D721Med (cell line): ENCODE data around the gene CENPB.

Experiments
- DNase-seq: peaks from one replicate; pipeline ENCODE4 v3.0.0; 2011; ENCODE audit warnings: low spot score; ENCODE audit not compliant: insufficient read length
- FAIRE-seq: peaks from 2 replicates; lab custom pipeline; 2011; peaks lifted over from hg19 to GRCh38; lab: Jason Lieb, UNC
- CTCF ChIP-seq: IDR thresholded peaks from 2 replicates; pipeline ENCODE4 v1.5.1; 2012; ENCODE audit warnings: mild to moderate bottlenecking, control low read depth; ENCODE audit not compliant: insufficient read depth; ENCODE audit errors: missing control alignments

The CENPB gene

GRCh38 chr20:3764659-3765058 is 21.9 kb downstream of the CENPB start:
- no peak for DNase-seq
- no peak for TF ChIP-seq CTCF
- FAIRE-seq: no peak

- no peak for TF ChIP-seq CTCF
- no peak for DNase-seq
- FAIRE-seq: no peak
These were observed 22.6 kb downstream of the CENPB start for GRCh38 chr20:3763671-3764601.

- DNase-seq: no peak
- TF ChIP-seq CTCF: no peak
- no peak for FAIRE-seq
These were observed 25.7 kb downstream of the CENPB start for GRCh38 chr20:3760655-3761348.

GRCh38 chr20:3759884-3760283 is 26.7 kb downstream of the CENPB start:
- no peak for FAIRE-seq
- no peak for TF ChIP-seq CTCF

GRCh38 chr20:3759316-3759823 is 27.2 kb downstream of the CENPB start:
- DNase-seq: no peak
- no peak for TF ChIP-seq CTCF
- FAIRE-seq: no peak

More at GRCh38 chr20:3759884-3760283, 26.7 kb downstream of the CENPB start:
- no peak for DNase-seq

- FAIRE-seq: no peak
These were observed 28.0 kb downstream of the CENPB start for GRCh38 chr20:3758566-3758965.

More at GRCh38 chr20:3758566-3758965, 28.0 kb downstream of the CENPB start:
- no peak for TF ChIP-seq CTCF
- DNase-seq: no peak
